PFSK-1 (cell line): Measurements from ENCODE around the gene SIPA1.

ENCODE experiments used
- FOXP2 ChIP-seq: optimal IDR thresholded peaks from 2 replicates; pipeline ENCODE3; 2011; ENCODE audit warnings: borderline replicate concordance, control low read depth, inconsistent platforms; ENCODE audit not compliant: insufficient read depth; ENCODE audit errors: extremely low read length, extremely low read depth
- POLR2AphosphoS5 ChIP-seq: IDR thresholded peaks from 2 replicates; pipeline ENCODE4 v1.6.1; 2012; ENCODE audit warnings: low read depth, mild to moderate bottlenecking, control low read depth, low read length, moderate library complexity
- SIN3A ChIP-seq: IDR thresholded peaks from 2 replicates; pipeline ENCODE4 v1.6.1; 2012; ENCODE audit warnings: mild to moderate bottlenecking, low read length, moderate library complexity, borderline replicate concordance; ENCODE audit not compliant: insufficient read depth
- TAF1 ChIP-seq: IDR thresholded peaks from 2 replicates; pipeline ENCODE4 v1.6.1; 2012; ENCODE audit warnings: low read length, control low read depth, borderline replicate concordance; ENCODE audit not compliant: insufficient read depth
- TF ChIP-seq, protein P1 (sequence below), 2 experiments: IDR thresholded peaks; 2 replicates each; pipeline versions ENCODE4 v1.6.1 to v1.8.0; 2011 to 2012; ENCODE audit warnings: low read depth in 2 of 2, low read length in 2 of 2, control low read depth in 1 of 2, inconsistent platforms in 1 of 2, mild to moderate bottlenecking in 1 of 2, moderate library complexity in 1 of 2; ENCODE audit not compliant: insufficient read depth in 1 of 2

SIPA1 gene

GRCh38 chr11:65598258-65598699 is 39.6 kb upstream of the SIPA1 start:
- TF ChIP-seq, protein P1, sequence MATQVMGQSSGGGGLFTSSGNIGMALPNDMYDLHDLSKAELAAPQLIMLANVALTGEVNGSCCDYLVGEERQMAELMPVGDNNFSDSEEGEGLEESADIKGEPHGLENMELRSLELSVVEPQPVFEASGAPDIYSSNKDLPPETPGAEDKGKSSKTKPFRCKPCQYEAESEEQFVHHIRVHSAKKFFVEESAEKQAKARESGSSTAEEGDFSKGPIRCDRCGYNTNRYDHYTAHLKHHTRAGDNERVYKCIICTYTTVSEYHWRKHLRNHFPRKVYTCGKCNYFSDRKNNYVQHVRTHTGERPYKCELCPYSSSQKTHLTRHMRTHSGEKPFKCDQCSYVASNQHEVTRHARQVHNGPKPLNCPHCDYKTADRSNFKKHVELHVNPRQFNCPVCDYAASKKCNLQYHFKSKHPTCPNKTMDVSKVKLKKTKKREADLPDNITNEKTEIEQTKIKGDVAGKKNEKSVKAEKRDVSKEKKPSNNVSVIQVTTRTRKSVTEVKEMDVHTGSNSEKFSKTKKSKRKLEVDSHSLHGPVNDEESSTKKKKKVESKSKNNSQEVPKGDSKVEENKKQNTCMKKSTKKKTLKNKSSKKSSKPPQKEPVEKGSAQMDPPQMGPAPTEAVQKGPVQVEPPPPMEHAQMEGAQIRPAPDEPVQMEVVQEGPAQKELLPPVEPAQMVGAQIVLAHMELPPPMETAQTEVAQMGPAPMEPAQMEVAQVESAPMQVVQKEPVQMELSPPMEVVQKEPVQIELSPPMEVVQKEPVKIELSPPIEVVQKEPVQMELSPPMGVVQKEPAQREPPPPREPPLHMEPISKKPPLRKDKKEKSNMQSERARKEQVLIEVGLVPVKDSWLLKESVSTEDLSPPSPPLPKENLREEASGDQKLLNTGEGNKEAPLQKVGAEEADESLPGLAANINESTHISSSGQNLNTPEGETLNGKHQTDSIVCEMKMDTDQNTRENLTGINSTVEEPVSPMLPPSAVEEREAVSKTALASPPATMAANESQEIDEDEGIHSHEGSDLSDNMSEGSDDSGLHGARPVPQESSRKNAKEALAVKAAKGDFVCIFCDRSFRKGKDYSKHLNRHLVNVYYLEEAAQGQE (IDR thresholded peaks at IDR 0.05; ENCODE audit: insufficient read depth in 1 of 2, low read depth in 2 of 2, low read length in 2 of 2): no peak
- no peak for TF ChIP-seq FOXP2
- TF ChIP-seq SIN3A: no peak
- TF ChIP-seq POLR2AphosphoS5: no peak
- no peak for TF ChIP-seq TAF1

DNA sequence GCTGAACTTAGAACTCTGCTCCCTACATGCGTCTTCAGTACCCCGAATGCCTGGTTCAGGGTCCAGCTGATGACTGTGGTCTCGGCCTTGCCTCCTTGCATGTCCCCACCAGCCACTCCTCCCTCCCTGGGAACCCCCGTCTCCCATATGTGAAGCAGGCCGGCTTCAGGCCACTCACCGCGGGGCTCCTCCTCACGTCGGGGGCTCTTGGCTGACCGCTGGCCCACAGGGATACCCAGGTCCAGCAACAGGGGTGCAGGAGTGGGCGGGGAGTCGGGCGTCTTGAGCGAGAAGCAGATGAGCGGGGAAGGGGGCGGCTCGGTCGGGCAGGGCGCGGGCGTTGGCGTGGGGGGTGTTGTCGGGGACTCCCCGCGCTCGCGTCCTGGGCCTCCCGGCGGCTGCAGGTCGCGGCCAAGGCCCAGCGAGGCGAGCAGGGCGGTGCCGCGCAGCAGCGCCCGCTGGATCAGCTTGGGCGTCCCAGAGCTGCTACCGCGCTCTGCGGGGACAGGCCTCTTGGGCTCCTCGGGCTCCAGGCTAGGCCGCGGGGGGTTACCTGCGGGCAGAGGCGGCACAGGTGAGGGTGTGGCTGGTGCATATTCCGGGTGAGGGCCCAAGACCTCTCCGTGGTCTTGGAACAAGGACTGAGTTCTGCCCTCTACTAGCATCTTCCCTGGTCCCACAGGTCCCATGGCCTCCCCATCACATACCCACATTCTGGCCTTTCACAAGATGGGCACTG is 38.5 kb upstream of the SIPA1 start:
- TF ChIP-seq SIN3A (no peak), POLR2AphosphoS5 (no peak), TAF1 (no peak), FOXP2 (no peak)
- TF ChIP-seq, protein P1 (IDR thresholded peaks at IDR 0.05; ENCODE audit: insufficient read depth in 1 of 2, low read depth in 2 of 2, low read length in 2 of 2): no peak

GRCh38 chr11:65599955-65600246 is 38.0 kb upstream of the SIPA1 start:
- no peak for TF ChIP-seq POLR2AphosphoS5
- TF ChIP-seq SIN3A: no peak
- TF ChIP-seq FOXP2: no peak
- TF ChIP-seq, protein P1 (IDR thresholded peaks at IDR 0.05; ENCODE audit: insufficient read depth in 1 of 2, low read depth in 2 of 2, low read length in 2 of 2): no peak
- TF ChIP-seq TAF1: no peak

GRCh38 chr11:65604258-65604657 is 33.6 kb upstream of the SIPA1 start:
- TF ChIP-seq FOXP2 (no peak), SIN3A (no peak), TAF1 (no peak), POLR2AphosphoS5 (no peak)
- TF ChIP-seq, protein P1 (IDR thresholded peaks at IDR 0.05; ENCODE audit: insufficient read depth in 1 of 2, low read depth in 2 of 2, low read length in 2 of 2): no peak
